Tibial nerve (tissue), 4 donors: Measurements from ENCODE around the gene COPB2.

Experiments used
- CTCF ChIP-seq, 5 experiments: fragments of 200-600 bp in 3 of 5; fragments of 450-650 bp in 2 of 5; sonication (generic) in 3 of 5; IDR thresholded peaks; one replicate each; pipeline ENCODE4 v1.5.1; 2016 to 2019; ENCODE audit warnings: antibody characterized with exemption in 5 of 5, mild to moderate bottlenecking in 3 of 5, moderate library complexity in 2 of 5
- EP300 ChIP-seq, 2 donors: sonication (generic); formaldehyde crosslinking; IDR thresholded peaks; one replicate each; pipeline ENCODE4 v1.6.1; 2017; ENCODE audit warnings: antibody characterized with exemption in 2 of 2, mild to moderate bottlenecking in 1 of 2
- POLR2A ChIP-seq, 2 donors: fragments of 450-650 bp; IDR thresholded peaks; one replicate each; pipeline ENCODE4 v1.6.1; 2017; ENCODE audit warnings: antibody characterized with exemption in 2 of 2, mild to moderate bottlenecking in 2 of 2, moderate library complexity in 2 of 2

- no peak for TF ChIP-seq CTCF (IDR thresholded peaks at IDR 0.05)
- TF ChIP-seq EP300 (IDR thresholded peaks at IDR 0.05) = no peak
- no peak for TF ChIP-seq POLR2A (IDR thresholded peaks at IDR 0.05)
Observed at GRCh38 chr3:139312416-139312815, 77.0 kb downstream of the COPB2 start.
